ENCODE results near the gene HSPA12B. TPM values are rescaled to one million over a fixed set of nuclear protein-coding genes. Genes with fewer than 3 reads are reported as not detected.

The HSPA12B gene
- total RNA-seq, 1 donor from 2014 or later = 20.4 TPM

- ATAC-seq (peak; percentile 13), DNase-seq (ENCODE audit: low spot score) (no peak)
- intact Hi-C loops (cut with DNase I) = no loop called here
Measured at GRCh38 chr20:3755814-3756480, 23.5 kb downstream of the HSPA12B start.

- intact Hi-C loops (cut with DNase I) = no loop called here
- ATAC-seq (no peak), DNase-seq (ENCODE audit: low spot score) (no peak)
Measured at GRCh38 chr20:3757268-3757667, 24.8 kb downstream of the HSPA12B start.

- ATAC-seq (peak; percentile 33), DNase-seq (ENCODE audit: low spot score) (no peak)
- intact Hi-C loops (cut with DNase I) = no loop called here
Measured at GRCh38 chr20:3758566-3758965, 26.1 kb downstream of the HSPA12B start.

GRCh38 chr20:3759316-3759823 is 26.9 kb downstream of the HSPA12B start:
- peak; percentile 18 for ATAC-seq
- DNase-seq (ENCODE audit: low spot score) = no peak
- intact Hi-C loops (cut with DNase I) = no loop called here

GRCh38 chr20:3759884-3760283 is 27.4 kb downstream of the HSPA12B start:
- ATAC-seq = no peak
- no peak for DNase-seq (ENCODE audit: low spot score)
- intact Hi-C loops (cut with DNase I) = no loop called here

DNA sequence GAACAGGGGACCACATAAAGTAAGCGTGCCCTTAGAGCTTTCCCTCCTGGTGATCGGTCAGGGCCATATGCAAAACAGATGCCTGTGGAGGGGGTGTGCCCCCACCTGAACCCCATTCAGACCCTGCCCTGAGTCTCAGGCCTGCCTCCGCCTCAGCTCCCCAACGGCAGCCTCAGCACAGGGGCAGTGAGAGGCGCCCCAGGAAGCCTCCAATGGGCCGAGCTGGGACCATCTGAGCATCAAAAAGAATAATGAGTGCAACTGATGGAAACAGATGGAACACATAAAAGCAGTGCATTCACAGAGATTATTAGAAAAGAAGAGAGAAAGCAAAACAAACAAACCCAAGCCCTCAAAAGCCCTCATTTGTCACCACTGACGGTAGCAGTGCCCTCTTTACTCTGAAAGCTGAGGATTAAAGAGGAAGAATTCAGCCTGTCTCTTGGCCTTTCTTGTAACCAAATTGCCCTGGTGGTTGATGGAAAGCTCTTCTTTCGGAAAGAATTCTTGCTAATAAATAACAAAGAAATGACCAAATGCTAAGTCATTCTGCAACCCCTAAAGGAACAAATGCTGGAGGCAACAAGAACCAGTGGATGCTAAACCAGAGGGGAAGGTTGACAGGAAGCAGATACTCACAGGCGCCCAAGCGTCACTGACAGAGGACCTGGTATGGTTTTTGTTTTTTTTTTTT is 28.3 kb downstream of the HSPA12B start:
- intact Hi-C loops (cut with DNase I) = no loop called here
- DNase-seq (ENCODE audit: low spot score) (no peak), ATAC-seq (no peak)

GRCh38 chr20:3763671-3764601 is 31.5 kb downstream of the HSPA12B start:
- no peak for ATAC-seq
- no peak for DNase-seq (ENCODE audit: low spot score)
- intact Hi-C loops (cut with DNase I) = no loop called here

GRCh38 chr20:3764659-3765058 is 32.2 kb downstream of the HSPA12B start:
- DNase-seq (ENCODE audit: low spot score) (no peak), ATAC-seq (no peak)
- intact Hi-C loops (cut with DNase I) = no loop called here

- no peak for DNase-seq (ENCODE audit: low spot score)
- intact Hi-C loops (cut with DNase I) = no loop called here
- no peak for ATAC-seq
Measured at GRCh38 chr20:3765171-3765882, 32.8 kb downstream of the HSPA12B start.

DNA sequence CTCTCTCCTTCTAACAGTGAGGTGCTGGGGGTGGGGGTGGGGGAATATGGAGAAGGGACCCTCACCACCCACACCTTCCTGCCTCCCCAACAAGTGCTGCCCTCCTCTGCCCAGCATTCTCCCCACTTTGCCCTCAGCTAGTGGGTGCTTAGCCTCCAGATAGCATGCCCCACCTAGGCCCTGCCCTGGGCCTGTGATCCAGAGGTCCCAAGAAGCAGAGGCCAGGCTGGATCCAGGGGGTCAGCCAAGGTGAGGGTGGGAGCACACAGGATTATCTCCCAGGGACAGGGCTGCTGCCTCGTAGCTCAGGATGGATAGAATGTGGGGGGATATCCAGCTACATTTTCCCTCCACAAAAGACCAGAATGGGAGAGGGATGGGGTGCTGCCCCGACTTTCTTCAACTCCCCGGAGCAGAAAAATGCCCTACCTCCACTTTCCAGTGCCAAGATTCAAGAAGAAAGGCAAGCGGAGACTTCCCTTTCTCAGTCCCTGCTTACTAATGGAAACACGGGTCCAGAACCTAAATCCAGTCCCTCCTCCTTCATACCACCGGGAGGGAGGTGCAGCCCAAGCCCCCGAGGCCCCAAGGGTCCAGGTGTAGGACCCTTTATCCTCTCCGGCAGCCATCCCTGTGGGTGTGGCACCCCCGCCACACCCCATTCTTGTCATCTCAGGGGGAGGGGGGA is 34.1 kb downstream of the HSPA12B start:
- DNase-seq (ENCODE audit: low spot score) (no peak), ATAC-seq (no peak)
- intact Hi-C loops (cut with DNase I) = no loop called here

DNA sequence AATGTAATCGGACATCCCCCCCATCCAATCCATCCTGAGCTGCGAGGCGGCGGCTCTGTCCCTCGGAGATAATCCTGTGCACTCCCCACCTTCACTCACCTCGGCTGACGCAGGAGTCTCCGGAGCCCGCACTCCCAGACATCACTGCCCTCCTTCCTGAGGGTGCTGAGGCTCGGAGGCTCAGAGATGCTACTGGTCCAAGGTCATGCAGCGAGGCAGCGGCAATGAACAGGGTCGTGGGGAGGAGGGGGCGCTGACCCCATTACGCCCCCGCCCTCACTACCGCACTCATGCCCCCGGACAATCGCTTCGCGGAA is 34.6 kb downstream of the HSPA12B start:
- no peak for ATAC-seq
- no peak for DNase-seq (ENCODE audit: low spot score)
- intact Hi-C loops (cut with DNase I) = no loop called here

- ATAC-seq = peak; percentile 96
- intact Hi-C loops (cut with DNase I) = no loop called here
- peak; percentile 100 for DNase-seq (ENCODE audit: low spot score)
Measured at GRCh38 chr20:3767427-3768341, 35.2 kb downstream of the HSPA12B start, which contains the start of gene ADISSP. Gene ADISSP, minus strand, starts transcription at chr20:3767753. Its CDS starts 7,653 bp downstream, at chr20:3760100.

GRCh38 chr20:3768342-3769130 is 36.1 kb downstream of the HSPA12B start:
- intact Hi-C loops (cut with DNase I) = no loop called here
- peak; percentile 72 for ATAC-seq
- peak; percentile 86 for DNase-seq (ENCODE audit: low spot score)

DNA sequence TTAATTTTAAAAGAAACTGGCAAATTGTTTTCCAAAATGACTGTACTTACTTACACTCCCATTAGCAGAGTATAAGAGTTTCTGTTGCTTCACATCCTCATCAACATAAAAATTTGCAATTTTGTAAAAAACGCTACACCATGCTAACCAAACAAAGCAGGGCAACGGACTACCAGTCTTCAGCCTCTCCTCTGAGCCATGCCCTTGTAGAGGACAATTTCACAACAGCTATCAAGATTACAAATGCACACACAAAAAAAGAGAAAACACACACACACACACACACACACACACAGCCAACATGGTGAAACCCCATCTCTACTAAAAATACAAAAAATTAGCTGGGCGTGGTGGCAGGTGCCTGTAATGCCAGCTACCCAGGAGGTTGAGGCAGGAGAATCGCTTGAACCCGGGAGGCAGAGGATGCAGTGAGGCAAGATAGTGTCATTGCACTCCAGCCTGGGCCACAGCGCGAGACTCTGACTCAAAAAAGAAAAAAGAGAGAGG is 39.1 kb downstream of the HSPA12B start:
- ATAC-seq (no peak), DNase-seq (ENCODE audit: low spot score) (no peak)
- intact Hi-C loops (cut with DNase I) = no loop called here

DNA sequence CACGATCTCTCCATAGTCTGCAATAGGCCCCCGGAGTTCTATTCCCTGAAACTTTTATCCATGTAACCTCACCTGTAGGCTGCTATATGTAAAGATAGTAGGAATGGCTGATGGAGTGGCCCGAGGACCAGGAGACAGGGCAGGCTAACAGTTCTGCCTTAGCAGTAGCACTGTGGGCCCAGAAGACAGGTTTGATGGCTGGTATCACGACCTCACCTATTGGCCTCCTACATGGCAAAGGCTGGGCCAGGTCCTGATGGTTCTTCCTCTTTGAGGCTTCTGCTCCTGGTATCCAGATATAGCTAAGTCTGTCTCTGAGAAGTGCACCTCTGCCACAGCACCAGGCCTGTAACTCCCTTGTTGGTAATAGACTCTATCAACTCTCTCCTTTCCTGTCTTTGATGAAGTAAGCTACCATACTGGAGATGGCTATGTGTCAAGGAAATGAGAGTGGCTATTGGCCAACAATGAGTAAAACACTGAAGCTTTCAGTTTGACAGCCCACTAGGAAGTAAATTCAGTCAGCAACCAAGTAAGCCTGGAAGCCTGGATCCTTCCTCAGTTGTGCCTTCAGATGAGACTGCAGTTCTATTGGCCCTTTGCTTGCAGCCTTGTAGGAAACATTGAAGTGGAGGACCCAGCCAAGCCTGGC is 43.1 kb downstream of the HSPA12B start:
- intact Hi-C loops (cut with DNase I) = no loop called here

GRCh38 chr20:3777381-3777715 is 44.9 kb downstream of the HSPA12B start:
- DNase-seq (ENCODE audit: low spot score) = no peak
- intact Hi-C loops (cut with DNase I) = no loop called here
- ATAC-seq = peak; percentile 16

More for the DNA sequence above, 43.1 kb downstream of the HSPA12B start:
- ATAC-seq (no peak), DNase-seq (ENCODE audit: low spot score) (no peak)
